ENCODE measurements around the gene IGSF22. TPM values are rescaled to one million over a fixed set of nuclear protein-coding genes. Genes with fewer than 3 reads are reported as not detected.

The IGSF22 gene
- total RNA-seq, 5 donors from 2014 or later (not counting 1 experiment from before 2014, with no cell fraction given), result 2.1 to 3.7 (median 2.8) TPM

- no peaks in the 10 kb centered on the region for H3K36me3 ChIP-seq (ENCODE audit: control insufficient read depth in 2 of 2, extremely low read depth in 1 of 2, insufficient read depth in 1 of 2, low read length in 1 of 2)
- Mint-ChIP-seq H3K4me1 (no peaks in the 10 kb centered on the region), H3K27me3 (peaks cover 4 to 12% of the 10 kb centered on the region in 2 donors), H3K4me3 (no peak overlapping the region), H3K27ac (no peak overlapping the region), H3K36me3 (no peaks in the 10 kb centered on the region), H3K9me3 (no peaks in the 10 kb centered on the region)
- H3K27me3 ChIP-seq (replicated peaks in 1 of 2; ENCODE audit: control insufficient read depth in 2 of 2, extremely low read depth in 1 of 2, insufficient read depth in 2 of 2, low read length in 1 of 2), result peaks cover 0 to 15% of the 10 kb centered on the region in 2 experiments
- H3K27ac ChIP-seq (ENCODE audit: low read length), result no peak overlapping the region
- CTCF ChIA-PET, result no interaction called here
- H3K9me3 ChIP-seq, result no peaks in the 10 kb centered on the region
- DNase-seq, result no peak
- ATAC-seq (replicated peaks in 1 of 4), result no peak
- POLR2A ChIA-PET, result no interaction called here
- WGBS (ENCODE audit: insufficient coverage), result no CpG with 5 or more reads among the region's 3 CpGs
- H3K4me3 ChIP-seq (ENCODE audit: control insufficient read depth in 1 of 2, extremely low read depth in 1 of 2, low read length in 1 of 2), result no peak overlapping the region
- H3K4me1 ChIP-seq (ENCODE audit: control insufficient read depth in 1 of 2, extremely low read depth in 1 of 2, insufficient read depth in 2 of 2, low read length in 2 of 2), result no peaks in the 10 kb centered on the region
These were observed 25.0 kb upstream of the IGSF22 start for GRCh38 chr11:18750944-18751343.

- Mint-ChIP-seq H3K36me3 (no peaks in the 10 kb centered on the region), H3K27me3 (peaks cover 4 to 10% of the 10 kb centered on the region in 2 donors), H3K4me1 (no peaks in the 10 kb centered on the region), H3K27ac (no peak overlapping the region), H3K9me3 (no peaks in the 10 kb centered on the region), H3K4me3 (no peak overlapping the region)
- Histone ChIP-seq H3K4me3 (ENCODE audit: control insufficient read depth in 1 of 2, extremely low read depth in 1 of 2, low read length in 1 of 2) (no peak overlapping the region), H3K4me1 (ENCODE audit: control insufficient read depth in 1 of 2, extremely low read depth in 1 of 2, insufficient read depth in 2 of 2, low read length in 2 of 2) (no peaks in the 10 kb centered on the region), H3K36me3 (ENCODE audit: control insufficient read depth in 2 of 2, extremely low read depth in 1 of 2, insufficient read depth in 1 of 2, low read length in 1 of 2) (no peaks in the 10 kb centered on the region), H3K27me3 (replicated peaks in 1 of 2; ENCODE audit: control insufficient read depth in 2 of 2, extremely low read depth in 1 of 2, insufficient read depth in 2 of 2, low read length in 1 of 2) (peaks cover 0 to 18% of the 10 kb centered on the region in 2 experiments), H3K9me3 (no peaks in the 10 kb centered on the region), H3K27ac (ENCODE audit: low read length) (no peak overlapping the region)
- CTCF ChIA-PET, result interaction anchor here in 1 of 2 donors (0.7 kb wide), 1 partner anchor 202 kb away, joined by 3 read pairs; no protein-coding TSS in a partner anchor
- ATAC-seq (replicated peaks in 1 of 4), result no peak
- POLR2A ChIA-PET, result no interaction called here
- WGBS (ENCODE audit: insufficient coverage), result 49% methylated on average over 6 of the region's 12 CpGs
- DNase-seq, result no peak
These were observed 23.8 kb upstream of the IGSF22 start for GRCh38 chr11:18749681-18750319.

GRCh38 chr11:18748766-18749365 lies 22.9 kb upstream of the IGSF22 start:
- Mint-ChIP-seq H3K27me3 (peaks cover 4 to 10% of the 10 kb centered on the region in 2 donors), H3K4me1 (no peaks in the 10 kb centered on the region), H3K9me3 (no peaks in the 10 kb centered on the region), H3K36me3 (no peaks in the 10 kb centered on the region), H3K27ac (no peak overlapping the region), H3K4me3 (no peak overlapping the region)
- no peaks in the 10 kb centered on the region for H3K4me1 ChIP-seq (ENCODE audit: control insufficient read depth in 1 of 2, extremely low read depth in 1 of 2, insufficient read depth in 2 of 2, low read length in 2 of 2)
- 91% methylated on average over 13 of the region's 13 CpGs for WGBS (ENCODE audit: insufficient coverage)
- no peaks in the 10 kb centered on the region for H3K36me3 ChIP-seq (ENCODE audit: control insufficient read depth in 2 of 2, extremely low read depth in 1 of 2, insufficient read depth in 1 of 2, low read length in 1 of 2)
- no peak overlapping the region for H3K27ac ChIP-seq (ENCODE audit: low read length)
- no peaks in the 10 kb centered on the region for H3K9me3 ChIP-seq
- ATAC-seq (replicated peaks in 1 of 4) (no peak), DNase-seq (no peak)
- H3K4me3 ChIP-seq (ENCODE audit: control insufficient read depth in 1 of 2, extremely low read depth in 1 of 2, low read length in 1 of 2), result no peak overlapping the region
- ChIA-PET CTCF (no interaction called here), POLR2A (no interaction called here)
- H3K27me3 ChIP-seq (replicated peaks in 1 of 2; ENCODE audit: control insufficient read depth in 2 of 2, extremely low read depth in 1 of 2, insufficient read depth in 2 of 2, low read length in 1 of 2), result peaks cover 0 to 18% of the 10 kb centered on the region in 2 experiments

GRCh38 chr11:18745251-18745650 lies 19.3 kb upstream of the IGSF22 start:
- Histone ChIP-seq H3K4me1 (ENCODE audit: control insufficient read depth in 1 of 2, extremely low read depth in 1 of 2, insufficient read depth in 2 of 2, low read length in 2 of 2) (no peaks in the 10 kb centered on the region), H3K4me3 (ENCODE audit: control insufficient read depth in 1 of 2, extremely low read depth in 1 of 2, low read length in 1 of 2) (no peak overlapping the region), H3K9me3 (no peaks in the 10 kb centered on the region), H3K27ac (ENCODE audit: low read length) (no peak overlapping the region), H3K27me3 (replicated peaks in 1 of 2; ENCODE audit: control insufficient read depth in 2 of 2, extremely low read depth in 1 of 2, insufficient read depth in 2 of 2, low read length in 1 of 2) (peaks cover 0 to 22% of the 10 kb centered on the region in 2 experiments), H3K36me3 (ENCODE audit: control insufficient read depth in 2 of 2, extremely low read depth in 1 of 2, insufficient read depth in 1 of 2, low read length in 1 of 2) (no peaks in the 10 kb centered on the region)
- H3K27me3 Mint-ChIP-seq, result peaks cover 0 to 3% of the 10 kb centered on the region in 2 donors
- ChIA-PET CTCF (interaction anchor here in 1 of 2 donors (0.5 kb wide), 1 partner anchor 359 kb away, joined by 11 read pairs; no protein-coding TSS in a partner anchor), POLR2A (no interaction called here)
- H3K36me3 Mint-ChIP-seq, result no peaks in the 10 kb centered on the region
- WGBS (ENCODE audit: insufficient coverage), result 83% methylated on average over 5 of the region's 6 CpGs
- H3K27ac Mint-ChIP-seq, result no peak overlapping the region
- no peak for DNase-seq
- no peak for ATAC-seq (replicated peaks in 1 of 4)
- H3K9me3 Mint-ChIP-seq, result no peaks in the 10 kb centered on the region
- H3K4me1 Mint-ChIP-seq, result no peaks in the 10 kb centered on the region
- H3K4me3 Mint-ChIP-seq, result no peak overlapping the region

GRCh38 chr11:18743900-18744514 lies 18.0 kb upstream of the IGSF22 start:
- Histone ChIP-seq H3K36me3 (ENCODE audit: control insufficient read depth in 2 of 2, extremely low read depth in 1 of 2, insufficient read depth in 1 of 2, low read length in 1 of 2) (no peaks in the 10 kb centered on the region), H3K27ac (ENCODE audit: low read length) (no peak overlapping the region), H3K4me3 (ENCODE audit: control insufficient read depth in 1 of 2, extremely low read depth in 1 of 2, low read length in 1 of 2) (no peak overlapping the region), H3K4me1 (ENCODE audit: control insufficient read depth in 1 of 2, extremely low read depth in 1 of 2, insufficient read depth in 2 of 2, low read length in 2 of 2) (no peaks in the 10 kb centered on the region), H3K9me3 (no peaks in the 10 kb centered on the region), H3K27me3 (replicated peaks in 1 of 2; ENCODE audit: control insufficient read depth in 2 of 2, extremely low read depth in 1 of 2, insufficient read depth in 2 of 2, low read length in 1 of 2) (peaks cover 0 to 14% of the 10 kb centered on the region in 2 experiments)
- DNase-seq (no peak), ATAC-seq (replicated peaks in 1 of 4) (no peak)
- 87% methylated on average over 11 of the region's 15 CpGs for WGBS (ENCODE audit: insufficient coverage)
- H3K27me3 Mint-ChIP-seq, result no peaks in the 10 kb centered on the region
- no peaks in the 10 kb centered on the region for H3K9me3 Mint-ChIP-seq
- POLR2A ChIA-PET, result interaction anchor here in 1 of 2 donors (0.7 kb wide), 1 partner anchor 27 kb away, joined by 5 read pairs; no protein-coding TSS in a partner anchor
- no peak overlapping the region for H3K27ac Mint-ChIP-seq
- CTCF ChIA-PET, result interaction anchor here in 1 of 2 donors (1.3 kb wide), 1 partner anchor 12 kb away, joined by 5 read pairs; no protein-coding TSS in a partner anchor
- H3K36me3 Mint-ChIP-seq, result no peaks in the 10 kb centered on the region
- no peaks in the 10 kb centered on the region for H3K4me1 Mint-ChIP-seq
- no peak overlapping the region for H3K4me3 Mint-ChIP-seq

GRCh38 chr11:18743365-18743764 lies 17.4 kb upstream of the IGSF22 start:
- ATAC-seq (replicated peaks in 1 of 4) (no peak), DNase-seq (no peak)
- no peak overlapping the region for H3K27ac ChIP-seq (ENCODE audit: low read length)
- WGBS (ENCODE audit: insufficient coverage), result 89% methylated on average over 8 of the region's 10 CpGs
- Mint-ChIP-seq H3K27me3 (no peaks in the 10 kb centered on the region), H3K36me3 (no peaks in the 10 kb centered on the region), H3K27ac (no peak overlapping the region), H3K4me1 (no peaks in the 10 kb centered on the region), H3K9me3 (no peaks in the 10 kb centered on the region), H3K4me3 (no peak overlapping the region)
- H3K27me3 ChIP-seq (replicated peaks in 1 of 2; ENCODE audit: control insufficient read depth in 2 of 2, extremely low read depth in 1 of 2, insufficient read depth in 2 of 2, low read length in 1 of 2), result peaks cover 0 to 14% of the 10 kb centered on the region in 2 experiments
- no peaks in the 10 kb centered on the region for H3K4me1 ChIP-seq (ENCODE audit: control insufficient read depth in 1 of 2, extremely low read depth in 1 of 2, insufficient read depth in 2 of 2, low read length in 2 of 2)
- no peaks in the 10 kb centered on the region for H3K36me3 ChIP-seq (ENCODE audit: control insufficient read depth in 2 of 2, extremely low read depth in 1 of 2, insufficient read depth in 1 of 2, low read length in 1 of 2)
- ChIA-PET CTCF (interaction anchor here in 1 of 2 donors (1.3 kb wide), 1 partner anchor 11 kb away, joined by 5 read pairs; no protein-coding TSS in a partner anchor), POLR2A (no interaction called here)
- H3K9me3 ChIP-seq, result no peaks in the 10 kb centered on the region
- no peak overlapping the region for H3K4me3 ChIP-seq (ENCODE audit: control insufficient read depth in 1 of 2, extremely low read depth in 1 of 2, low read length in 1 of 2)
